Gastroesophageal sphincter (tissue), 3 donors: ENCODE results near the gene WDR35.
"Not testable (repeated sequence)": the region's sequence is repeated elsewhere in the genome, so short reads cannot be mapped to it uniquely, and the experiment has no call there.

Source experiments
- POLR2A ChIP-seq, 2 donors: fragments of 450-650 bp; IDR thresholded peaks; one replicate each; pipeline ENCODE4 v1.6.1; 2017; ENCODE audit warnings: antibody characterized with exemption in 2 of 2, mild to moderate bottlenecking in 2 of 2, moderate library complexity in 1 of 2
- POLR2AphosphoS5 ChIP-seq: sonication (generic); formaldehyde crosslinking; IDR thresholded peaks from one replicate; pipeline ENCODE4 v1.6.1; 2017; ENCODE audit warnings: antibody characterized with exemption
- TF ChIP-seq, protein P1 (sequence below), 4 experiments: fragments of 200-600 bp in 2 of 4; fragments of 450-650 bp in 2 of 4; sonication (generic) in 1 of 4; IDR thresholded peaks; one replicate each; pipeline ENCODE4 v1.5.1; 2017 to 2019; ENCODE audit warnings: antibody characterized with exemption in 4 of 4, mild to moderate bottlenecking in 2 of 4, moderate library complexity in 2 of 4

DNA sequence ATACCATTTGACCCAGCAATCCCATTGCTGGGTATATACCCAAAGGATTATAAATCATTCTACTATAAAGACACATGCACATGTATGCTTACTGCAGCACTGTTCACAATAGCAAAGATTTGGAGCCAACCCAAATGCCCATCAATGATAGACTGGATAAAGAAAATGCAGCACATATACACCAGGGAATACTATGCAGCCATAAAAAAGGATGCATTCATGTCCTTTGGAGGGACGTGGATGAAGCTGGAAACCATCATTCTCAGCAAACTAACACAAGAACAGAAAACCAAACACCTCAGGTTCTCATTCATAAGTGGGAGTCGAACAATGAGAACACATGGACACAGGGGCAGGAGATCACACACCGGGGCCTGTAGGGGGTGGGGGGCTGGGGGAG, 67.7 kb downstream of the WDR35 start:
- not testable (repeated sequence) for TF ChIP-seq POLR2AphosphoS5; POLR2A (IDR thresholded peaks at IDR 0.05)
- TF ChIP-seq, protein P1, sequence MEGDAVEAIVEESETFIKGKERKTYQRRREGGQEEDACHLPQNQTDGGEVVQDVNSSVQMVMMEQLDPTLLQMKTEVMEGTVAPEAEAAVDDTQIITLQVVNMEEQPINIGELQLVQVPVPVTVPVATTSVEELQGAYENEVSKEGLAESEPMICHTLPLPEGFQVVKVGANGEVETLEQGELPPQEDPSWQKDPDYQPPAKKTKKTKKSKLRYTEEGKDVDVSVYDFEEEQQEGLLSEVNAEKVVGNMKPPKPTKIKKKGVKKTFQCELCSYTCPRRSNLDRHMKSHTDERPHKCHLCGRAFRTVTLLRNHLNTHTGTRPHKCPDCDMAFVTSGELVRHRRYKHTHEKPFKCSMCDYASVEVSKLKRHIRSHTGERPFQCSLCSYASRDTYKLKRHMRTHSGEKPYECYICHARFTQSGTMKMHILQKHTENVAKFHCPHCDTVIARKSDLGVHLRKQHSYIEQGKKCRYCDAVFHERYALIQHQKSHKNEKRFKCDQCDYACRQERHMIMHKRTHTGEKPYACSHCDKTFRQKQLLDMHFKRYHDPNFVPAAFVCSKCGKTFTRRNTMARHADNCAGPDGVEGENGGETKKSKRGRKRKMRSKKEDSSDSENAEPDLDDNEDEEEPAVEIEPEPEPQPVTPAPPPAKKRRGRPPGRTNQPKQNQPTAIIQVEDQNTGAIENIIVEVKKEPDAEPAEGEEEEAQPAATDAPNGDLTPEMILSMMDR (IDR thresholded peaks at IDR 0.05), result not testable (repeated sequence)
